ENCODE data around the gene OLFML1. TPM values are rescaled to one million over a fixed set of nuclear protein-coding genes. Genes with fewer than 3 reads are reported as not detected.

Gene OLFML1
- total RNA-seq, 2 experiments from 2014 or later: not detected

GRCh38 chr11:7490054-7490453, 4.7 kb downstream of the OLFML1 start:
- intact Hi-C loops (cut with micrococcal nuclease; ENCODE audit: unreplicated experiment): no loop called here

GRCh38 chr11:7490535-7490934, 5.2 kb downstream of the OLFML1 start:
- Histone ChIP-seq H3K9me2 (ENCODE audit: insufficient read depth, low read length) (no peaks in the 10 kb centered on the region), H3K9me3 (ENCODE audit: low read length) (no peaks in the 10 kb centered on the region), H3K79me2 (ENCODE audit: insufficient read depth, low read depth, low read length) (no peaks in the 10 kb centered on the region), H3K36me3 (ENCODE audit: insufficient read depth, low read length) (no peaks in the 10 kb centered on the region), H3K4me1 (ENCODE audit: insufficient read depth, low read length, poor library complexity, severe bottlenecking) (peaks cover 14% of the 10 kb centered on the region), H4K20me1 (ENCODE audit: insufficient read depth, low read length) (no peaks in the 10 kb centered on the region), H3K4me3 (ENCODE audit: low read depth, low read length, poor library complexity, severe bottlenecking) (no peak overlapping the region), H2AFZ (ENCODE audit: low read length) (no peak overlapping the region), H3K4me2 (ENCODE audit: low read length) (no peak overlapping the region), H3K27ac (ENCODE audit: low read depth, low read length, poor library complexity, severe bottlenecking) (no peak overlapping the region)
- ChIA-PET POLR2A (interaction anchor here (1.0 kb wide), 1 partner anchor 9 kb away, joined by 3 read pairs; no protein-coding TSS in a partner anchor), CTCF (ENCODE audit: unreplicated experiment) (interaction anchor here (0.7 to 0.9 kb wide), 2 partner anchors 22 to 54 kb away, joined by 3 read pairs; no protein-coding TSS in a partner anchor)
- no peak for DNase-seq (ENCODE audit: low spot score)
- BruUV-seq (replicated peaks): no TSS peak
- TF ChIP-seq EZH2phosphoT487 (IDR thresholded peaks at IDR 0.05; ENCODE audit: borderline replicate concordance, low read depth, low read length) (no peak), CTCF (conservative IDR thresholded peaks at IDR 0.05; ENCODE audit: low read length) (no peak)
- intact Hi-C loops (cut with micrococcal nuclease; ENCODE audit: unreplicated experiment): no loop called here

More at GRCh38 chr11:7490054-7490453, 4.7 kb downstream of the OLFML1 start:
- H4K20me1 ChIP-seq (ENCODE audit: insufficient read depth, low read length): no peaks in the 10 kb centered on the region
- POLR2A ChIA-PET: interaction anchor here (0.7 to 1.0 kb wide), 2 partner anchors 9 to 401 kb away, joined by 3 read pairs; no protein-coding TSS in a partner anchor
- no peak overlapping the region for H2AFZ ChIP-seq (ENCODE audit: low read length)
- H3K4me1 ChIP-seq (ENCODE audit: insufficient read depth, low read length, poor library complexity, severe bottlenecking): peaks cover 13% of the 10 kb centered on the region
- H3K4me2 ChIP-seq (ENCODE audit: low read length): no peak overlapping the region
- no peaks in the 10 kb centered on the region for H3K9me3 ChIP-seq (ENCODE audit: low read length)
- no peaks in the 10 kb centered on the region for H3K36me3 ChIP-seq (ENCODE audit: insufficient read depth, low read length)
- CTCF ChIA-PET (ENCODE audit: unreplicated experiment): interaction anchor here (0.7 kb wide), 1 partner anchor 54 kb away, joined by 3 read pairs; no protein-coding TSS in a partner anchor
- H3K9me2 ChIP-seq (ENCODE audit: insufficient read depth, low read length): no peaks in the 10 kb centered on the region
- no TSS peak for BruUV-seq (replicated peaks)
- DNase-seq (ENCODE audit: low spot score): no peak
- H3K79me2 ChIP-seq (ENCODE audit: insufficient read depth, low read depth, low read length): no peaks in the 10 kb centered on the region
- no peak overlapping the region for H3K4me3 ChIP-seq (ENCODE audit: low read depth, low read length, poor library complexity, severe bottlenecking)
- no peak overlapping the region for H3K27ac ChIP-seq (ENCODE audit: low read depth, low read length, poor library complexity, severe bottlenecking)
- TF ChIP-seq CTCF (conservative IDR thresholded peaks at IDR 0.05; ENCODE audit: low read length) (no peak), EZH2phosphoT487 (IDR thresholded peaks at IDR 0.05; ENCODE audit: borderline replicate concordance, low read depth, low read length) (no peak)

GRCh38 chr11:7492253-7492652, 6.9 kb downstream of the OLFML1 start:
- POLR2A ChIA-PET: interaction anchor here (1.3 kb wide), 2 partner anchors 14 to 38 kb away, joined by 3 read pairs; no protein-coding TSS in a partner anchor
- no peaks in the 10 kb centered on the region for H3K9me3 ChIP-seq (ENCODE audit: low read length)

More at GRCh38 chr11:7492253-7492652, 6.9 kb downstream of the OLFML1 start:
- no peaks in the 10 kb centered on the region for H3K36me3 ChIP-seq (ENCODE audit: insufficient read depth, low read length)
- H3K4me1 ChIP-seq (ENCODE audit: insufficient read depth, low read length, poor library complexity, severe bottlenecking): peaks cover 32% of the 10 kb centered on the region
- no peaks in the 10 kb centered on the region for H3K79me2 ChIP-seq (ENCODE audit: insufficient read depth, low read depth, low read length)
- DNase-seq (ENCODE audit: low spot score): no peak
- no peak overlapping the region for H2AFZ ChIP-seq (ENCODE audit: low read length)
- H3K27ac ChIP-seq (ENCODE audit: low read depth, low read length, poor library complexity, severe bottlenecking): no peak overlapping the region
- TF ChIP-seq CTCF (conservative IDR thresholded peaks at IDR 0.05; ENCODE audit: low read length): no peak
- no peak for TF ChIP-seq EZH2phosphoT487 (IDR thresholded peaks at IDR 0.05; ENCODE audit: borderline replicate concordance, low read depth, low read length)
- intact Hi-C loops (cut with micrococcal nuclease; ENCODE audit: unreplicated experiment): no loop called here
- H4K20me1 ChIP-seq (ENCODE audit: insufficient read depth, low read length): no peaks in the 10 kb centered on the region
- no TSS peak for BruUV-seq (replicated peaks)
- no peak overlapping the region for H3K4me2 ChIP-seq (ENCODE audit: low read length)
- no peaks in the 10 kb centered on the region for H3K9me2 ChIP-seq (ENCODE audit: insufficient read depth, low read length)
- no peak overlapping the region for H3K4me3 ChIP-seq (ENCODE audit: low read depth, low read length, poor library complexity, severe bottlenecking)
- CTCF ChIA-PET (ENCODE audit: unreplicated experiment): no interaction called here
